C4-2B (cell line): ENCODE data around the gene BIRC2.

Experiments used
- ZFX ChIP-seq: fragments of 450-650 bp; IDR thresholded peaks from 2 replicates; pipeline ENCODE4 v1.6.1; 2017
- TF ChIP-seq, protein P1 (sequence below): fragments of 450-650 bp; conservative IDR thresholded peaks from 2 replicates; pipeline ENCODE4 v1.5.1; 2017; ENCODE audit warnings: mild to moderate bottlenecking

- TF ChIP-seq, protein P1, sequence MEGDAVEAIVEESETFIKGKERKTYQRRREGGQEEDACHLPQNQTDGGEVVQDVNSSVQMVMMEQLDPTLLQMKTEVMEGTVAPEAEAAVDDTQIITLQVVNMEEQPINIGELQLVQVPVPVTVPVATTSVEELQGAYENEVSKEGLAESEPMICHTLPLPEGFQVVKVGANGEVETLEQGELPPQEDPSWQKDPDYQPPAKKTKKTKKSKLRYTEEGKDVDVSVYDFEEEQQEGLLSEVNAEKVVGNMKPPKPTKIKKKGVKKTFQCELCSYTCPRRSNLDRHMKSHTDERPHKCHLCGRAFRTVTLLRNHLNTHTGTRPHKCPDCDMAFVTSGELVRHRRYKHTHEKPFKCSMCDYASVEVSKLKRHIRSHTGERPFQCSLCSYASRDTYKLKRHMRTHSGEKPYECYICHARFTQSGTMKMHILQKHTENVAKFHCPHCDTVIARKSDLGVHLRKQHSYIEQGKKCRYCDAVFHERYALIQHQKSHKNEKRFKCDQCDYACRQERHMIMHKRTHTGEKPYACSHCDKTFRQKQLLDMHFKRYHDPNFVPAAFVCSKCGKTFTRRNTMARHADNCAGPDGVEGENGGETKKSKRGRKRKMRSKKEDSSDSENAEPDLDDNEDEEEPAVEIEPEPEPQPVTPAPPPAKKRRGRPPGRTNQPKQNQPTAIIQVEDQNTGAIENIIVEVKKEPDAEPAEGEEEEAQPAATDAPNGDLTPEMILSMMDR: no peak
- no peak for TF ChIP-seq ZFX
Observed at GRCh38 chr11:102398297-102398696, 51.3 kb downstream of the BIRC2 start.
